Esophagus muscularis mucosa (tissue), 4 donors: ENCODE measurements around the gene RPLP2. TPM values are rescaled to one million over a fixed set of nuclear protein-coding genes. Genes with fewer than 3 reads are reported as not detected.

Source experiments
- DNase-seq: peaks from one replicate; pipeline ENCODE4 v3.0.0-alpha.2; 2017; ENCODE audit errors: extremely low spot score
- H3K27ac ChIP-seq, 4 donors: fragments of 200-600 bp; sonication (generic); replicated peaks in 1 of 4; 1 replicate in 3 of 4; 2 replicates in 1 of 4; pipeline ENCODE4 v1.5.1; 2016 to 2019; ENCODE audit warnings: mild to moderate bottlenecking in 1 of 4
- H3K27me3 ChIP-seq, 4 donors: fragments of 200-600 bp; sonication (generic); one replicate each; pipeline versions ENCODE4 v1.5.1 to v1.6.0; 2016 to 2019
- H3K36me3 ChIP-seq, 4 donors: fragments of 200-600 bp; sonication (generic); one replicate each; pipeline ENCODE4 v1.5.1; 2016 to 2019
- H3K4me1 ChIP-seq, 4 donors: fragments of 200-600 bp; sonication (generic); one replicate each; pipeline ENCODE4 v1.5.1; 2016 to 2019
- H3K4me3 ChIP-seq, 4 donors: fragments of 200-600 bp; sonication (generic); 1 replicate in 2 of 4; 2 replicates in 2 of 4; pipeline ENCODE4 v1.5.1; 2016 to 2019; ENCODE audit warnings: mild to moderate bottlenecking in 4 of 4, moderate library complexity in 1 of 4
- H3K9me3 ChIP-seq, 4 donors: fragments of 200-600 bp; sonication (generic); 1 replicate in 3 of 4; 2 replicates in 1 of 4; pipeline ENCODE4 v1.5.1; 2016 to 2019
- EP300 ChIP-seq: sonication (generic); formaldehyde crosslinking; IDR thresholded peaks from one replicate; pipeline ENCODE4 v1.6.1; 2017; ENCODE audit warnings: antibody characterized with exemption
- POLR2A ChIP-seq: fragments of 450-650 bp; IDR thresholded peaks from one replicate; pipeline ENCODE4 v1.6.1; 2017; ENCODE audit warnings: antibody characterized with exemption, moderate library complexity, mild to moderate bottlenecking, low read depth
- POLR2AphosphoS5 ChIP-seq, 2 donors: sonication (generic); formaldehyde crosslinking; IDR thresholded peaks; one replicate each; pipeline ENCODE4 v1.6.1; 2017; ENCODE audit warnings: antibody characterized with exemption in 2 of 2
- WGBS: methylation state at CpG from one replicate; pipeline ENCODE4 v1.1.5; 2018; 5-methylcytosine and 5-hydroxymethylcytosine counted together
- intact Hi-C: fragments of 100-400 bp; cut with DNase I; formaldehyde crosslinking; loops from one replicate; pipeline ENCODE4 v1.15.1; 2023
- total RNA-seq, 4 donors: library from RNA; depleted of rRNA; stranded (reverse); fragments of >200 nt; gene quantifications; one replicate each; pipeline versions ENCODE4 v1.1.0 to v1.2.1, GENCODE V29; 2016
- TF ChIP-seq, protein P1 (sequence below), 3 experiments: fragments of 200-600 bp in 2 of 3; fragments of 450-650 bp in 1 of 3; sonication (generic) in 2 of 3; IDR thresholded peaks; one replicate each; pipeline ENCODE4 v1.5.1; 2017 to 2019; ENCODE audit warnings: antibody characterized with exemption in 3 of 3, mild to moderate bottlenecking in 2 of 3, moderate library complexity in 1 of 3

RPLP2 gene
- total RNA-seq, 4 donors from 2014 or later = 318 to 813 (median 686) TPM

DNA sequence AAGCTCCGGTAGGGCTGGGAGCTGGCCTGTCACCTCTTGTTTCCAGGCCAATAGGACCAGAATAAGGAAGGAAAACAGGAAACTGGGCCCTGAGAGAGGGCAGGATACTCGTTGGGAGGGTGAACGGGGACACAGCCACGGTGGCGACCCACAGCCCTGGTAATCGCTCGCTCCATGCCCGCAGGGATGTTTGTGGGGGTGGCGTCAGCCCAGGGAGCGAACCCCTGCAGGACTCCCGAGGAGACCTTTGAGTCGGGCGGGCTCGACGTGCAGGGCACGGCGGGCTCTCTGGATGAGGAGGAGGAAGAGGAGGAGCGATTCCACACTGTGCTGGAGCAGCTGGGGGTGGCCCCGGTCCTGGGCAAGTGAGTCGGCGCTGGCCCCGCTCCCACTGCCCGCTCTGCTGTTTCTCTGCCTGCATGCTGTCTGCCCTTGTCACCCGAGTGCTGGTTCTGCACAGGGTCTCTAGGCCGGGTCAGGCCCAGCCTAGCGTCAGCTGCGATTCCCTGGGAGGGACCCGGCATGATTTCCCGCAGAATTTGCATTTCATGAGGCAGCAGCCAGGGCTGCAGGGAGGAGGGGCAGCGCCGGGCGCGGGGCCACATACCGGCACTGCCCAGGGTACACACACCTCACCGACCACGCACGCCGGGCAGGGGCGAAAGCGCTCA is 19.5 kb downstream of the RPLP2 start:
- Histone ChIP-seq H3K4me1 (peaks cover 72 to 84% (median 79%) of the 10 kb centered on the region in 4 donors), H3K36me3 (peaks cover 13 to 19% (median 15%) of the 10 kb centered on the region in 4 donors), H3K9me3 (no peaks in the 10 kb centered on the region), H3K27ac (peak overlapping the region; percentile 36 to 68 (median 49)), H3K27me3 (peaks cover 0 to 83% (median 65%) of the 10 kb centered on the region in 4 donors), H3K4me3 (peak overlapping the region; percentile 39 to 54 (median 45))
- intact Hi-C loops = no loop called here
- DNase-seq = no peak
- WGBS = 17% methylated on average over 31 of the region's 40 CpGs
- TF ChIP-seq, protein P1, sequence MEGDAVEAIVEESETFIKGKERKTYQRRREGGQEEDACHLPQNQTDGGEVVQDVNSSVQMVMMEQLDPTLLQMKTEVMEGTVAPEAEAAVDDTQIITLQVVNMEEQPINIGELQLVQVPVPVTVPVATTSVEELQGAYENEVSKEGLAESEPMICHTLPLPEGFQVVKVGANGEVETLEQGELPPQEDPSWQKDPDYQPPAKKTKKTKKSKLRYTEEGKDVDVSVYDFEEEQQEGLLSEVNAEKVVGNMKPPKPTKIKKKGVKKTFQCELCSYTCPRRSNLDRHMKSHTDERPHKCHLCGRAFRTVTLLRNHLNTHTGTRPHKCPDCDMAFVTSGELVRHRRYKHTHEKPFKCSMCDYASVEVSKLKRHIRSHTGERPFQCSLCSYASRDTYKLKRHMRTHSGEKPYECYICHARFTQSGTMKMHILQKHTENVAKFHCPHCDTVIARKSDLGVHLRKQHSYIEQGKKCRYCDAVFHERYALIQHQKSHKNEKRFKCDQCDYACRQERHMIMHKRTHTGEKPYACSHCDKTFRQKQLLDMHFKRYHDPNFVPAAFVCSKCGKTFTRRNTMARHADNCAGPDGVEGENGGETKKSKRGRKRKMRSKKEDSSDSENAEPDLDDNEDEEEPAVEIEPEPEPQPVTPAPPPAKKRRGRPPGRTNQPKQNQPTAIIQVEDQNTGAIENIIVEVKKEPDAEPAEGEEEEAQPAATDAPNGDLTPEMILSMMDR (IDR thresholded peaks at IDR 0.05) = no peak
- TF ChIP-seq POLR2A = no peak
- TF ChIP-seq EP300 = no peak
- TF ChIP-seq POLR2AphosphoS5 (IDR thresholded peaks at IDR 0.05) = peak; percentile 6 to 36

DNA sequence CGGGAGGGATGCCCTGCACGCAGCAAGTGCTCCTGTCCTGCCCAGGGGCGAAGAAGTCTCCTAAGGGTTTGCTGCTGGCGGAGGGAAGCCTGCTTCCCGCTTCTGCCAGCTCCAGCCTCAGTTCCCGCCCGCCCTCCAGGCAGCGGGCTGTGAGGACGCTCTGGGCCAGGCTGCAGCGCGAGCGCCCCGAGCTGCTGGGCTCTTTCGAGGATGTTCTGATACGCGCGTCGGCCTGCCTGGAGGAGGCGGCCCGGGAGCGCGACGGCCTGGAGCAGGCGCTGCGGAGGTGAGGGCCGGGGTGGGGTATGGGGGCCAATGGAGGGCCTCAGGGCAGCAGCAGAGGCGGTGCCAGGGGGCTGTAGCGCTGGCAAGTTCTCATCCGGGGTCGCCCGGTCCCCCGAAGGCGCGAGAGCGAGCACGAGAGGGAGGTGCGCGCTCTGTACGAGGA is 20.1 kb downstream of the RPLP2 start:
- WGBS = no CpG with 5 or more reads among the region's 39 CpGs
- DNase-seq = no peak
- peaks cover 7 to 13% (median 10%) of the 10 kb centered on the region in 4 donors for H3K36me3 ChIP-seq
- peak overlapping the region; percentile 39 to 54 (median 45) for H3K4me3 ChIP-seq
- peak overlapping the region; percentile 36 to 68 (median 49) for H3K27ac ChIP-seq
- H3K27me3 ChIP-seq = peaks cover 0 to 77% (median 62%) of the 10 kb centered on the region in 4 donors
- intact Hi-C loops = no loop called here
- TF ChIP-seq POLR2AphosphoS5 (IDR thresholded peaks at IDR 0.05) = no peak
- TF ChIP-seq EP300 = no peak
- no peaks in the 10 kb centered on the region for H3K9me3 ChIP-seq
- H3K4me1 ChIP-seq = peaks cover 78 to 90% (median 85%) of the 10 kb centered on the region in 4 donors

DNA sequence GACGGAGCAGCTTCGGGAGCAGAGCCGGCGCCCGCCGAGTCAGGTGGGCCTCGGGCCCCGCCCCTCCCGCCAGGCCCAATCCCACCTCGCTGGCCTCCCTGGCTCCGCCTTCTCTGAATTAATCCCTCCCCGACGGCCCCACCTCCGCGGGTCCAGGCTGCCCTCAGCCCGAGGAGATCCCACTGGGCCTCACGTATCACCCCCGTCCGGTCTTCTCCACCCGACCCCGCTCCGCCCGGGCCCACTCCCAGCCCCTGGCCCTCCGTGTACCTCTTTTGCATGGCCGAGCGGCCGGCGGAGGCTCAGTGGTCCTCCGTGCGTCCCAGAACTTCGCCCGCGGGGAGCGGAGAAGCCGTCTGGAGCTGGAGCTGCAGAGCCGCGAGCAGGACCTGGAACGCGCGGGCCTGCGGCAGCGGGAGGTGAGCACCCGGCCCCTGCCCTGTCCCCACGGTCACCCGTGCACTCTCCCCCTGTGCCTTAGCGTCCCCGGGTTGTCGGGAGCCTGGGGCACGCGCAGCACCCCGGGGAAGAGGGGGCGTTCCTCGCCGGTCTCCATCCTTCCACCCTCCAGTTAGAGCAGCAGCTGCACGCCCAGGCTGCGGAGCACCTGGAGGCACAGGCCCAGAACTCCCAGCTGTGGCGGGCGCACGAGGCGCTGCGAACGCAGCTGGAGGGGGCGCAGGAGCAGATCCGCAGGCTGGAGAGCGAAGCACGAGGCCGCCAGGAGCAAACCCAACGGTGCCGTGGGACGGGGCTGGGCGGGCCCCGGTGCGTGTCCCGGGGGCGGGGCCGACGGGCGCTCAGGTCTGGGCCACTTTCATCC is 20.7 kb downstream of the RPLP2 start:
- intact Hi-C loops = no loop called here
- Histone ChIP-seq H3K27me3 (peaks cover 0 to 71% (median 58%) of the 10 kb centered on the region in 4 donors), H3K27ac (peak overlapping the region in 1 of 4 donors; percentile 68), H3K36me3 (peaks cover under 1 to 7% (median 3%) of the 10 kb centered on the region in 4 donors), H3K4me3 (peak overlapping the region; percentile 39 to 54 (median 45)), H3K9me3 (no peaks in the 10 kb centered on the region), H3K4me1 (peaks cover 84 to 96% (median 91%) of the 10 kb centered on the region in 4 donors)
- WGBS = no CpG with 5 or more reads among the region's 78 CpGs
- DNase-seq = no peak
- TF ChIP-seq POLR2A (no peak), POLR2AphosphoS5 (IDR thresholded peaks at IDR 0.05) (peak in 1 of 2 donors; percentile 64)

DNA sequence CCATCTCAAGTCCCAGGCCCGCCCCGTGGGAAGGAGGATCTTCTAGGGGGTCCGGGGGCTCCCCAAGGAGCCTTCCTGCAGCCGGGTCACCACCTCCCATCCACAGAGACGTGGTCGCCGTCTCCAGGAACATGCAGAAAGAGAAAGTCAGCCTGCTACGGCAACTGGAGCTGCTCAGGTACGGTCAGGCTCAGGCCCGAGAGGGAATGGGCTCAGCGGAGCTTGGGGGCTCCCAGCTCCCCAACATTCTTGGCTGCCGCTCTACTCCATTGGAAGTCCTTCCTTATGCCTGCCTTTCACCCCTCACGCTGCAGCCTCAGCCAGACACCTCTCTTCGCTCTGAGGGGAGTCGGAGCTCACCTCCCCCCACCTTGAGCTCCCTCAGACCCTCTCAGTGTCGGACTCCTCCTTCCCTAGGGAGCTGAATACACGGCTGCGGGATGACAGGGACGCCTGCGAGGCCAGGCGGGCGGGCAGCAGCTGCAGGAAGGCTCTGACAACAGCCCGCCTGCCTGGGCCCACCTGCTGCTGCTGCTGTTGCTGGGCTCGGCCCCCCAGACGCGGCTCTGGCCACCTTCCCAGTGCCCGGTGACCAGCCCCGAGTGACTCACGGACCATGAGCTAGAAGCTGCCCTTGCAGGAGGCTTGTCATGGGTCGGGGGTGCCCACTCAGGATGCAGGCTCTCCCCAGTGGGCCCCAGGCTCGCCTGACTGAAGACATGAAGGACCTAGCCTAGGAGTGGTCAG is 21.5 kb downstream of the RPLP2 start:
- intact Hi-C loops = no loop called here

More for the DNA sequence above, 21.5 kb downstream of the RPLP2 start:
- TF ChIP-seq POLR2AphosphoS5 (IDR thresholded peaks at IDR 0.05) = no peak
- no peak for TF ChIP-seq POLR2A
- TF ChIP-seq, protein P1 (IDR thresholded peaks at IDR 0.05) = no peak
- TF ChIP-seq EP300 = no peak
- 82% methylated on average over 7 of the region's 31 CpGs for WGBS
- Histone ChIP-seq H3K27ac (no peak overlapping the region), H3K4me1 (peaks cover 86 to 96% (median 94%) of the 10 kb centered on the region in 4 donors), H3K27me3 (peaks cover 0 to 63% (median 51%) of the 10 kb centered on the region in 4 donors), H3K9me3 (no peaks in the 10 kb centered on the region), H3K4me3 (peak overlapping the region in 2 of 4 donors; percentile 39 to 43), H3K36me3 (peaks cover 0 to 6% (median 5%) of the 10 kb centered on the region in 4 donors)
- DNase-seq = no peak
